ENCODE results near the gene TUBA3D.
"Not testable (repeated sequence)": the region's sequence is repeated elsewhere in the genome, so short reads cannot be mapped to it uniquely, and the experiment has no call there.

Gene TUBA3D

DNA sequence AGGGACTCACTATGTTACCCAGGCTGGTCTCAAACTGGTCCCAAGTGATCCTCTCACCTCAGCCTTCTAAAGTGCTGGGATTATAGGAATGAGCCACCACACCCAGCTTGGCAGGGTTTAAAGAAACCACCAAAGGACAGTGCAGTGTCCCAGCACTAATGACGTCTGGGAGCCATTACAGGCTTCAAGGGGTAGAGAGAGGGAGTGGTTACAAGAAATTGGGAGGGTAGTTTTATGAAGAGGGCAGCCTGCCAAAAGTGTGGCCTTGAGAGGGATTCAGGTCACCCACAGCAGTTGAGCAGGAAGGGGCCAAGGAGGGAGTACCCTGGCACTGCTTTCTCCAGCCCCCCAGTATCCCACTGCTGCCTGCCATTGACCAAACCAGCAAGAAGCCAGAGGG is 1.3 kb downstream of the TUBA3D start:
- DNase-seq (ENCODE audit: extremely low spot score); CTCF ChIA-PET; POLR2A ChIA-PET: not testable (repeated sequence)

DNA sequence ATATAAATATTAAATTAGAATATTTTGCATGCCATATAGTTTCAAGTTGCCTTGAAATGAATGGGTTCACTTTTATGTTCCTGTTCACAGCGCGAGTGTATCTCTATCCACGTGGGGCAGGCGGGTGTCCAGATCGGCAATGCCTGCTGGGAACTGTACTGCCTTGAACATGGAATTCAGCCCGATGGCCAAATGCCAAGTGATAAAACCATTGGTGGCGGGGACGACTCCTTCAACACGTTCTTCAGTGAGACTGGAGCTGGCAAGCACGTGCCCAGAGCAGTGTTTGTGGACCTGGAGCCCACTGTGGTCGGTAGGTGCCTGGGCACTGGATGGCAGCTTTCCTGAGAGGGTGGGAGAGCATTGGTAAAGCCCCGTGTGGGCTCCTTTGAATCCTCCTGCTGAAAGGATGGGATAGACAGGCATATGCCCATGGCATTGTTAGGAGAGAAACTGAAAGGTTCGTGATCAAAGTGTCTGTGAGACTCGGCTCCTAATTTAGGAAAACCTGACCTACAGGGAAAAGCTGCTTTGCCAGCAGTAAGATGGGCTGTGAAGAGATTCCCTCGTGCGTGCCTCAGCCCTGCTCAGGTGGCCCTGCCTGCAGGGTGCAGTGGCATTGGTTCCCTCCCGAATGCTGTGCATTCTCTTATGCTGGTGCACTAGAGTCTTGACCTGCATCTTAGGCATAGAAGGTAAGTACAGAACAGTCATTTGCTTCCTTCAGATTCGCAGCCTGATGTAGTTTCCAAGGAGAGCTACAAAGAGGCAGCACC is 2.3 kb downstream of the TUBA3D start:
- POLR2A ChIA-PET; DNase-seq (ENCODE audit: extremely low spot score); CTCF ChIA-PET: not testable (repeated sequence)

DNA sequence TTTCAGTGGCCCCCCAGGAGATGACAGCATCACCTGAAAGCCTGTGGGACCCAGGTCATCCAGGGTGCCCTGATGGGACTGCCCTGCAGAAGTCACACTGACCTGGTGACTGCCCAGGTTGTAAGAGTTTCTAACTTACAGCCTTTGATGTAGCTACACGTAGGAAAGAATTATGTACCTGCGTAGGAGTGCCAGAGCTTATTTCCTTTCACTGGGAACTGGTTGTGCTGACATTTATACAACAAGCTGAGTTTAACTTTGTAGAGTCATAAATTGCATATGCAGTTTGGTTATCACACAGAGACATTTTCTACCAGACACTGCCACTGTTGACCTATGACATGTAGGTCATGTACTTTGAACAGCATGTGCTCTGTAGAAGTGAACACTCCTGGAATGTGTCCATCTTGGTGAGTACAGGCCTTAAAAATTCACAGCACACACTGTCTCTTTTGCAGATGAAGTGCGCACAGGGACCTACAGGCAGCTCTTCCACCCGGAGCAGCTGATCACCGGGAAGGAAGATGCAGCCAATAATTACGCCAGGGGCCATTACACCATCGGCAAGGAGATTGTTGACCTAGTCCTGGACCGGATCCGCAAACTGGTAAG is 3.0 kb downstream of the TUBA3D start:
- CTCF ChIA-PET; POLR2A ChIA-PET; DNase-seq (ENCODE audit: extremely low spot score): not testable (repeated sequence)

DNA sequence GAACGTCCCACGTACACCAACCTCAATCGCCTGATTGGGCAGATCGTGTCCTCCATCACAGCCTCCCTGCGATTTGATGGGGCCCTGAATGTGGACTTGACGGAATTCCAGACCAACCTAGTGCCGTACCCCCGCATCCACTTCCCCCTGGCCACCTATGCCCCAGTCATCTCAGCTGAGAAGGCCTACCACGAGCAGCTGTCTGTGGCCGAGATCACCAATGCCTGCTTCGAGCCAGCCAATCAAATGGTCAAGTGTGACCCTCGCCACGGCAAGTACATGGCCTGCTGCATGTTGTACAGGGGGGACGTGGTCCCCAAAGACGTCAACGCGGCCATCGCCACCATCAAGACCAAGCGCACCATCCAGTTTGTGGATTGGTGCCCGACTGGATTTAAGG is 4.4 kb downstream of the TUBA3D start:
- DNase-seq (ENCODE audit: extremely low spot score); POLR2A ChIA-PET: not testable (repeated sequence)
- CTCF ChIA-PET: interaction anchor here (0.8 kb wide), 1 partner anchor 12 kb away, joined by 3 read pairs; no protein-coding TSS in a partner anchor

DNA sequence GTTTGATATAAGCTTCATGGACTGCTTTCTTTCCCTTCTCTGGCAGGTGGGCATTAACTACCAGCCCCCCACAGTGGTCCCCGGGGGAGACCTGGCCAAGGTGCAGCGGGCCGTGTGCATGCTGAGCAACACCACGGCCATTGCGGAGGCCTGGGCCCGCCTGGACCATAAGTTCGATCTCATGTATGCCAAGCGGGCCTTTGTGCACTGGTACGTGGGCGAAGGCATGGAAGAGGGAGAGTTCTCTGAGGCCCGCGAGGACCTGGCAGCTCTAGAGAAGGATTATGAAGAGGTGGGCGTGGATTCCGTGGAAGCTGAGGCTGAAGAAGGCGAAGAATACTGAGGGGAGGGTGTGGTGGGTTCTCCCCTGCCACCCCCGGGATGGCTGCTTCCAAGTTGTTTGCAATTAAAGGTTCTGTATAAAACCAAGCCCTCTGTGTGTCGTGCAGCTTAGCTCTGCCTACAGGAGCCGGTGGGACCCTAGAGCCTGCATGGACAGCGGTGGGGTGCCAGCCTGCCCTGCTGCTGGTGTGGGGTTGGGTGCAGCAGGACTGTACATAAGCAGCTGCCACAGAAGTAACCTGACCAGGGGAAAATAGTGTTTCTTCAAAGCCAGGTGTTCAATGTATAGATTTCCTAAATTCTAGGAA is 6.7 kb downstream of the TUBA3D start:
- CTCF ChIA-PET; DNase-seq (ENCODE audit: extremely low spot score); POLR2A ChIA-PET: not testable (repeated sequence)

DNA sequence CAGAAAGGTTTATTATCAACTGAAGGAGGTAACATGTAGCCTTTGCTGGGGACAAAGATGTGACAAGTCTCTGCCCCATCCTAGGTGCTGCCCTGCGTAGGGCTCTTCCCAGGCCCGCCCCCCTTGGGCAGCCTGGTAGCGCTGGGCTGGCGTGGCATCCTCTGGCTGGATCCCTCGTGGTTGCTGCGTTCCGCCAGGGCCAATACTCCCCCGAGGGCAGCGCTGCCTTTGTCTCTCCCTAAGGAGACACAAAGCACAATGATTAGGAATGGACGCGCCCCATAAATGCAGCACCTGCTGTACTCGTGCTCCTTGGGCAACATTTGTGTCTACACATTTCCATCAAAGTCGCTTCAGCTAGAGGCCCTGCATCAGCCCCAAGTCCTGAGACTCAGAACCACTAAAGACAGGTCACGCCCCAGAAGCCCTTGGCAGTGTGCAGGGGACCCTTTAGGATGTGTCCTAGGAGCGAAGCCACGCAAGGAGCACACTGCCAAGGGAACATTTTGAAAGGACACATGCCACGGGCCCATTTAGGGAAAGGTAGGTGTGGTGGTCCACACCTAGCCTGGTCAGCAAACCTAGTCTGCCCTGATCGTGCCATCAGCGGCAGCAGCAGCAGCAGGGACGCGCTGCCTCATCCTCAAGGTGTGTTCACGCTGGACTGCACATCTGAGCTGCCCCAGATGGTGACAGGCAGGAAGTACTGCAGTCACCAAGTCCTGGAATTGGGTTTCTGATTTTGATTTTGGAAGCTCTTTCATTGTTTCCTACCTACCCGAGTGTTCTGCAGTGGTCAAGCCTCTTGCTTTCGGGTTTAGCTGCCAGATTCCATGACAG is 8.3 kb downstream of the TUBA3D start:
- POLR2A ChIA-PET; CTCF ChIA-PET; DNase-seq (ENCODE audit: extremely low spot score): not testable (repeated sequence)

DNA sequence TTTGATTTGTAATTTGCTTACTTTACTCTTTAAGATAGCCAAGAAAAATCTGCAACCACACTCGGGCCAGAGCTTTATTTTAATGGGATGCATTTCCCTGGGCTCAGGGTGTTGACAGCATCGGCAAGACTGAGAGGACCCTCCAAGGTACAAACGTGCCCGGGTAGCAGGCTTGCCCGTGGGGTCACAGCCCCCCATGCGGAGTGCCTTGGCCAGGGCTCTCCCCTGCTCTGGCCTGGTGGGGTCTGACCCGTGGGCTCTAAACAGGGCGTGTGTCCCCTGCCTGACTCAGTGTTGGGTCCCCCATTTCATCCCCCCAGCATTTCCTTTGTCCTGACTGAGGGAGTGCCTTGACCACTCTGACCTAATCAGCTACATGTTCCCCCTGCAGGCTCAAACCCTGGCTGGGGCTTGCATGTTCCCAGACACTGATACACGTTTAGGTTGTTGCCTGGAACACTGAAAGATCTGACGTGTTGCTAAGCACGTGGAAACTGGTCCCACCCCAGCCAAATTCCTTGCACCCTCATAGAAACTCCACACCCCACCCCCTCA is 9.1 kb downstream of the TUBA3D start:
- CTCF ChIA-PET; POLR2A ChIA-PET; DNase-seq (ENCODE audit: extremely low spot score): not testable (repeated sequence)

DNA sequence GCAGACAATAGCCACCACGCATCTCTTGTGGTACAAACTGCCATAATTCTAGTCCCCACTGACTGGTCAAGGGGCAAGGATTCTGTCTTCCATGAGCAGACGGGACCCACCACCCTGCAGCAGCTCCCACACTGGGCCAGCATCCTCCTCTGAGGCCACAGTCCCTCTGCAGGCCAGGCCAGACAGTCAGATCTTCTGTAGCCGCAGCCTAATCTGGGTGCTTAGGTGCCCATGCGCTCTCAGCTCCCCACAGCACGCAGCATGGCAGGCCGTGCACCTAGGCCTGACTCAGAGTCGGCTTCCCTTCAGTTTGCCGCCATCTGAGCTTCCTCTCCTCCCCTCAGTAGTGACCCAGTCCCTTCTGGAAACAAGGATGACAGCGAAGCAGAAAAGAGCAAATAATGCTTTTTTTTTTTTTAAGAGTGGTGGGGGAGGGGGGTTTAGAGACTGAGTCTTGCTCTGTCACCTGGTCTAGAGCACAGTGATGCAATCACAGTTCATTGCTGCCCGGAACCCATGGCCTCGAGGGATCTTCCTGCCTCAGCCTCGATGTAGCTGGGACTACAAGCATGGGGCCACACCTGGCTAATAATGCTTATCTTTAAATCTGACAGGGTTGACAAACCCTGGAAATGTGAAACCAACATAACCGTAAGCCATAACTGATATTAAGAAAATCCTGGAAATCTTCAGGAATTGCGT is 10.4 kb downstream of the TUBA3D start:
- CTCF ChIA-PET; POLR2A ChIA-PET; DNase-seq (ENCODE audit: extremely low spot score): not testable (repeated sequence)

DNA sequence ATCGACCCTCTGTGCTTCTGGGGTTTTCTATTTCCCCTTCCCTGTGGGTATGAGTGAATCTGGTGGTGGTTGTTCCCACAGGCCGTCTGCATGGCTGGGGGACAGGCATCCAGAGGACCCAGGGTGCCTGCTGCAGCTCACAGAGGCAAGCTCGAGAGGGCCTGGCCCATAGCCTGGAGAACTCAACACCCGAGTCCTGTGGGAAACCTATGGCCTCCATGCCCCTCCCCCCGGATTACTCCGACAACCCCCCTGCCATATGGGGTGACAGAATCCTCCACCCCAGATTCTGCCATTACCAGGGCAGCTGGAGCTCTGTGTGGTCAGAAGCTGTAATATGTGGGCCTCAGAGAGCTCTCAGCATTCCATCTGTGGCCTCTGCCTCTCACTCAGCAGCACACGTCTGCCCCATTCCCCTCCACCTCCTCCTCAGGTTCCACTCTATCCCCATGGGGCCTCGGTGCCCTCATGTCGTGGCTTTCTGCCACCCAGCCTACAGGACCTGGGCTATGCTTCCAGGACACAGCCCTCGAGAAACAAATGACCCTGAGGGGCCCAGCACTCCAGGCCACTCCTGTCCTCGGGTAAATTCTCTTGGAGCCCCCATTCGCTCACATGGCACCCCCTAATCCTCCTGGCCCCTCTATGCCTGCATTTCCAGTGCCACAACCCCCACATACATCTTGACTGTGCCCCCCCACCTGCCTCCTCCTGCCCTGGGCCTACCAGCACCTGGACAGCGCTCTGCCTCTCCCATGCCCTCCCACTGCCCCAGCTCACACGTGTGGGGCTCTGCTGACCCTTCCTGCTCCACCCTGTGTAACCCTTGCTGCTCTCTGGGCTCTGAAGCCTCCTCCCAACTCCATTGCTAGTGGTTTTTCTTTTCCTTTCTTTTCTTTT is 12.6 kb downstream of the TUBA3D start:
- POLR2A ChIA-PET: no interaction called here

DNA sequence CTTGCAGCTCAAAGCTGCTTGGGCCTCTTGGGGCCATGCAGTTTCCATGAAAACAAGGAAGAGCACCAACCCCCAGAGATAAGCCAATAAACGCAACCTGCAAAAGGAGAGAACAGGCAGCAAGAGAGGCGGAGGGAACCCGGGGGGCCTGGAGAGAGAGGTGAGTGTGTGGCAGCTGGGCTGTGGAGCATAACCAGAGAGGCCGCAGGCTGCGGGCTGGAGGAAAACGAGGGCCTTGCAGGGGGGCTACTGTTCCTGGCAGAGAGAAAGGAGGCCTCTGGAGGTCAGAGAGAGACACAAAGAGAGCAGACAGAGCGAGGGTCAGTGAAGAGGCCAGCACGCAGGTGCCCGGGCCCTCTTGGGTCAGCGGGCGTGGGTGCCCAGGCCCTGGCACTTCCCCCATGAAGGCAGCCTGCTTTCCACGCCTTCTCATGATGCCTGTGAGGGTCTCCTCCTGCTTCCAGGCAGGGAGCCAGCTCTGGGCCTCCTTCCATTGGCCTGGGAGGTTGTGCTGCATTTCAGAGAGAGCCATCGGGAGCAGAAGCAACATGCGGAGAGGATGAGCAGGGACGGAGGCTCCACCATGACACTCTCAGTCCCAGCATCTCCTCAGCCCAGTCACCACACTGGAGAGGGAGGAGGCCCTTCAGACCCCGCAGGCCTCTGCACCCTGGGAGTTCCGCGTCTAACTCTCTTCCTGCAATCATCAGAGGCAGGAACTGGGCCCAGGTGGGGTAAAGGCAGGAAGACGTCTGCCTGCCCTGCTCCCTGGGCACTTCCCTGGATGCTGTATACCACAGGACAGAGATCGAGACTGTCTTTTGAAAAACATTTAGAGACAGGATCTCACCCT is 14.9 kb downstream of the TUBA3D start:
- POLR2A ChIA-PET: interaction anchor here (1.0 kb wide), 1 partner anchor 78 kb away, joined by 3 read pairs; no protein-coding TSS in a partner anchor
- DNase-seq (ENCODE audit: extremely low spot score); CTCF ChIA-PET: not testable (repeated sequence)

More for the DNA sequence above, 12.6 kb downstream of the TUBA3D start:
- TF ChIP-seq FOXA1 (IDR thresholded peaks at IDR 0.05): no peak
- no peak for TF ChIP-seq TARDBP (IDR thresholded peaks at IDR 0.05)
- no peak for TF ChIP-seq FOXK2 (IDR thresholded peaks at IDR 0.05)
- TF ChIP-seq L3MBTL2 (conservative IDR thresholded peaks at IDR 0.05): no peak
- no peak for TF ChIP-seq BHLHE40 (IDR thresholded peaks at IDR 0.05; ENCODE audit: borderline replicate concordance)
- TF ChIP-seq SUZ12 (IDR thresholded peaks at IDR 0.05): no peak
- TF ChIP-seq ARNT (IDR thresholded peaks at IDR 0.05): no peak
- DNase-seq (ENCODE audit: extremely low spot score): no peak
- CTCF ChIA-PET: no interaction called here

DNA sequence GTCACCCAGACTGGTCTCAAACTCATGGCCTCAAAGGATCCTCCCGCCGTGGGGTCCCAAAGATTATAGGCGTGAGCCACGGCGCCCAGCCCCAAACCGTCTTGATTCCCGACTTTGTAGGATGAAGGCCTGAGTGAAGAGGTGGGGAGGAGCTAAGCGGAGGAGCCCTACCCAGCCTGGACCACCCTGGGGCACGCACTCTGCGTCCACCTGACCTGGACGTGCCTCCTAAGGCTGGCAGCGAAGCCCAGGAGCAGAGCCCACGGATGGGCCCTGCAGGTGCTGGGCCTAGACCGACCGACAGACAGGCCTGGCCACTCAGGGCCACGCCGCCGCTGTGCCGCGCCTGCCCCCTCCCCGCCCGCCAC is 15.5 kb downstream of the TUBA3D start:
- not testable (repeated sequence) for DNase-seq (ENCODE audit: extremely low spot score)

DNA sequence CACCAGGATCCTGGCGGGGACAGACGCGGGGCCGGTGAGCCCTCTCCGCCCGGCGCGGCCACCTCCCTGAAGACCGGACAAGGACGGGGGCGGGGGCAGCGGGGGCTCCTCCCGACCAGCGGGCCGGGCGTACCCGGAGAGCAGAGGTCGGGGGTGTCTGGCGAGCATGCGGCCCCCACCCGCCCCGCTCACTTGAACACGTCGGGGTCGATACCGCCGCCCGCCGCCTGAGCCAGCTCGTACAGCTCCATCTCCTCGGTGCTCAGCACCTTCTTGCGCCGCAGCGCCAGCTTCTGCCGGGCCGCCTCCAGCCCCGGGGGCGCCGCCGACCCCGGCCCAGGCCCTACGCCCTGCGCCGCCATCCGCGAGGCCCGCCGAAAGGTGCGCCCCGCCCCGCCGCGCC is 16.1 kb downstream of the TUBA3D start, which contains the start of gene MZT2A:
TSS of gene MZT2A (minus strand) at position 383 of the 403 bp plus-strand sequence. CDS start at position 362, 21 bp downstream.
- DNase-seq (ENCODE audit: extremely low spot score): not testable (repeated sequence)
- ChIA-PET POLR2A (interaction anchor here (1.0 to 1.7 kb wide), 3 partner anchors 11 to 79 kb away, joined by 3 to 7 read pairs (median 4); no protein-coding TSS in a partner anchor), CTCF (interaction anchor here (0.6 kb wide), 1 partner anchor 390 kb away, joined by 3 read pairs; no protein-coding TSS in a partner anchor)

More for the DNA sequence above, 15.5 kb downstream of the TUBA3D start:
- CTCF ChIA-PET: not testable (repeated sequence)
- POLR2A ChIA-PET: interaction anchor here (1.0 to 1.7 kb wide), 2 partner anchors 15 to 78 kb away, joined by 3 to 7 read pairs; no protein-coding TSS in a partner anchor
